H9 (cell line): ENCODE data around the gene PDIA4. TPM values are rescaled to one million over a fixed set of nuclear protein-coding genes. Genes with fewer than 3 reads are reported as not detected.

Experiments
- DNase-seq: peaks from one replicate; pipeline ENCODE4 v3.0.0-alpha.2; 2017
- H2AFZ ChIP-seq: one replicate; pipeline ENCODE4 v1.6.1; 2013; ENCODE audit warnings: mild to moderate bottlenecking, low read length, control low read depth, moderate library complexity
- H2AK5ac ChIP-seq: 2 replicates; pipeline ENCODE4 v1.6.1; 2013; ENCODE audit warnings: low read length, control low read depth, mixed read lengths; ENCODE audit not compliant: insufficient read length
- H2BK120ac ChIP-seq: one replicate; pipeline ENCODE4 v1.6.1; 2013; ENCODE audit warnings: low read depth, mild to moderate bottlenecking, low read length, control low read depth, inconsistent platforms; ENCODE audit not compliant: poor library complexity, severe bottlenecking
- H2BK12ac ChIP-seq: 2 replicates; pipeline ENCODE4 v1.6.1; 2013; ENCODE audit warnings: low read length, control low read depth, mixed read lengths, low read depth; ENCODE audit not compliant: insufficient read length
- H2BK15ac ChIP-seq: 2 replicates; pipeline ENCODE4 v1.6.1; 2013; ENCODE audit warnings: low read depth, low read length, control low read depth
- H2BK20ac ChIP-seq: one replicate; pipeline ENCODE4 v1.6.1; 2013; ENCODE audit warnings: low read depth, mild to moderate bottlenecking, low read length, control low read depth, inconsistent platforms; ENCODE audit not compliant: poor library complexity, severe bottlenecking
- H2BK5ac ChIP-seq: 2 replicates; pipeline ENCODE4 v1.6.1; 2013; ENCODE audit warnings: low read length, control low read depth, mixed read lengths; ENCODE audit not compliant: insufficient read length
- H3K14ac ChIP-seq: 2 replicates; pipeline ENCODE4 v1.6.1; 2013; ENCODE audit warnings: low read length, control low read depth; ENCODE audit not compliant: insufficient read depth
- H3K18ac ChIP-seq: 2 replicates; pipeline ENCODE4 v1.6.1; 2013; ENCODE audit warnings: low read depth, mild to moderate bottlenecking, mixed read lengths, low read length, control low read depth; ENCODE audit not compliant: insufficient read length
- H3K23ac ChIP-seq: 2 replicates; pipeline ENCODE4 v1.6.1; 2013; ENCODE audit warnings: low read length, control low read depth, mixed read lengths, low read depth; ENCODE audit not compliant: insufficient read length
- H3K23me2 ChIP-seq: 2 replicates; pipeline ENCODE4 v1.6.1; 2013; ENCODE audit warnings: low read depth, mild to moderate bottlenecking, mixed read lengths, low read length, control low read depth; ENCODE audit not compliant: insufficient read length, poor library complexity, severe bottlenecking
- H3K27ac ChIP-seq: 2 replicates; pipeline ENCODE4 v1.5.1; 2013; ENCODE audit warnings: low read length, control low read depth, mixed read lengths, low read depth; ENCODE audit not compliant: insufficient read length
- H3K27me3 ChIP-seq: 2 replicates; pipeline ENCODE4 v1.6.1; 2013; ENCODE audit warnings: low read length, control low read depth, inconsistent platforms; ENCODE audit not compliant: insufficient read depth
- H3K4ac ChIP-seq: 2 replicates; pipeline ENCODE4 v1.6.1; 2013; ENCODE audit warnings: low read depth, mild to moderate bottlenecking, control low read depth, inconsistent platforms, low read length, moderate library complexity
- H3K4me1 ChIP-seq: 2 replicates; pipeline ENCODE4 v1.6.1; 2013; ENCODE audit warnings: low read length, control low read depth, inconsistent platforms; ENCODE audit not compliant: insufficient read depth
- H3K4me2 ChIP-seq: 2 replicates; pipeline ENCODE4 v1.6.1; 2013; ENCODE audit warnings: low read length, control low read depth, mixed read lengths; ENCODE audit not compliant: insufficient read length, insufficient read depth
- H3K56ac ChIP-seq: 2 replicates; pipeline ENCODE4 v1.6.1; 2013; ENCODE audit warnings: low read depth, mild to moderate bottlenecking, mixed read lengths, low read length, control low read depth; ENCODE audit not compliant: insufficient read length
- H3K79me1 ChIP-seq: 2 replicates; pipeline ENCODE4 v1.6.1; 2013; ENCODE audit warnings: low read depth, mild to moderate bottlenecking, moderate library complexity, low read length, control low read depth, inconsistent platforms; ENCODE audit not compliant: insufficient read depth, poor library complexity, severe bottlenecking
- H3K79me2 ChIP-seq: 2 replicates; pipeline ENCODE4 v1.6.1; 2013; ENCODE audit warnings: low read length, control low read depth, inconsistent platforms; ENCODE audit not compliant: insufficient read depth
- H3K9ac ChIP-seq: 2 replicates; pipeline ENCODE4 v1.6.1; 2013; ENCODE audit warnings: low read length, control low read depth, mixed read lengths; ENCODE audit not compliant: insufficient read length; ENCODE audit errors: extremely low read depth
- H3K9me3 ChIP-seq: one replicate; pipeline ENCODE4 v1.6.1; 2013; ENCODE audit warnings: low read depth, low read length, inconsistent platforms; ENCODE audit not compliant: control insufficient read depth
- H3T11ph ChIP-seq: one replicate; pipeline ENCODE4 v1.6.1; 2013; ENCODE audit warnings: mild to moderate bottlenecking, low read length, control low read depth, inconsistent platforms
- H4K20me1 ChIP-seq: one replicate; pipeline ENCODE4 v1.6.1; 2013; ENCODE audit not compliant: control insufficient read depth, insufficient read length, insufficient read depth
- H4K5ac ChIP-seq: 2 replicates; pipeline ENCODE4 v1.6.1; 2013; ENCODE audit warnings: low read depth, mild to moderate bottlenecking, mixed read lengths, low read length, control low read depth; ENCODE audit not compliant: insufficient read length
- H4K8ac ChIP-seq: replicated peaks from 2 replicates; pipeline ENCODE4 v1.6.1; 2013; ENCODE audit warnings: low read length, control low read depth, mixed read lengths, low read depth; ENCODE audit not compliant: insufficient read length
- H4K91ac ChIP-seq: 2 replicates; pipeline ENCODE4 v1.6.1; 2013; ENCODE audit warnings: low read depth, mild to moderate bottlenecking, moderate library complexity, mixed read lengths, low read length, control low read depth; ENCODE audit not compliant: insufficient read length
- H3K27ac Mint-ChIP-seq, 3 experiments: 2 replicates in 2 of 3; 3 replicates in 1 of 3; pipeline ENCODE4 v1.8.0; 2020 to 2021; ENCODE audit warnings: mixed read lengths in 3 of 3, mild to moderate bottlenecking in 1 of 3, moderate library complexity in 1 of 3
- H3K27me3 Mint-ChIP-seq: 2 replicates; pipeline ENCODE4 v1.8.0; 2021; ENCODE audit warnings: low read depth, mild to moderate bottlenecking, moderate library complexity, mixed read lengths
- H3K36me3 Mint-ChIP-seq, 3 experiments: 2 replicates in 2 of 3; 3 replicates in 1 of 3; pipeline ENCODE4 v1.8.0; 2020 to 2021; ENCODE audit warnings: low read depth in 3 of 3, mixed read lengths in 3 of 3; ENCODE audit not compliant: insufficient read depth in 1 of 3
- H3K4me1 Mint-ChIP-seq, 2 experiments: 2 replicates each; pipeline ENCODE4 v1.8.0; 2020; ENCODE audit warnings: mixed read lengths in 2 of 2
- H3K4me3 Mint-ChIP-seq, 2 experiments: 2 replicates in 1 of 2; 3 replicates in 1 of 2; pipeline ENCODE4 v1.8.0; 2020 to 2021; ENCODE audit warnings: mild to moderate bottlenecking in 2 of 2, mixed read lengths in 2 of 2, moderate library complexity in 1 of 2
- H3K9me3 Mint-ChIP-seq, 2 experiments: 2 replicates in 1 of 2; 3 replicates in 1 of 2; pipeline ENCODE4 v1.8.0; 2020; ENCODE audit warnings: mild to moderate bottlenecking in 2 of 2, mixed read lengths in 2 of 2, moderate library complexity in 1 of 2
- CTCF ChIP-seq: fragments of 200-600 bp; sonication (generic); conservative IDR thresholded peaks from 3 replicates; pipeline ENCODE4 v1.8.0; 2021; ENCODE audit warnings: antibody characterized with exemption, mild to moderate bottlenecking
- WGBS: extraction: QIAGEN DNeasy Blood & Tissue Kit; methylation state at CpG from one replicate; pipeline ENCODE4 v1.1.7; 2013; ENCODE audit warnings: missing lambda C conversion rate, low lambda C conversion rate, mixed read lengths; ENCODE audit not compliant: insufficient read length; ENCODE audit errors: extremely low coverage; 5-methylcytosine and 5-hydroxymethylcytosine counted together
- total RNA-seq: library from RNA; stranded (reverse); gene quantifications from 2 replicates; pipeline ENCODE4 v1.2.1, GENCODE V29; 2021

Gene PDIA4
- total RNA-seq, 1 experiment from 2014 or later: 217 TPM

- DNase-seq: no peak
- Histone ChIP-seq H3K27ac (no peak overlapping the region), H2AK5ac (no peak overlapping the region), H3K79me2 (peaks cover 9% of the 10 kb centered on the region; the same call in 1 of the 2 replicates), H3K56ac (no peak overlapping the region), H3K27me3 (no peaks in the 10 kb centered on the region), H2BK20ac (no peak overlapping the region), H2BK5ac (no peak overlapping the region), H3K9ac (no peak overlapping the region), H3K4ac (no peak overlapping the region), H3T11ph (no peak overlapping the region), H3K4me2 (no peak overlapping the region), H3K23ac (no peak overlapping the region), H3K79me1 (peaks cover 2% of the 10 kb centered on the region), H4K20me1 (no peaks in the 10 kb centered on the region), H2BK120ac (no peak overlapping the region), H4K5ac (no peak overlapping the region), H3K9me3 (no peaks in the 10 kb centered on the region), H2AFZ (no peak overlapping the region), H2BK12ac (no peak overlapping the region), H3K18ac (no peak overlapping the region), H3K14ac (no peak overlapping the region), H3K4me1 (no peaks in the 10 kb centered on the region; the same call in 1 of the 2 replicates), H2BK15ac (no peak overlapping the region), H4K8ac (no peak overlapping the region), H4K91ac (no peak overlapping the region), H3K23me2 (no peaks in the 10 kb centered on the region)
- Mint-ChIP-seq H3K9me3 (no peaks in the 10 kb centered on the region), H3K36me3 (peaks cover 35 to 55% (median 48%) of the 10 kb centered on the region in 3 experiments), H3K27ac (peak overlapping the region; percentile 64 to 81 (median 71); a peak in 5 of 7 replicates), H3K4me3 (no peak overlapping the region), H3K4me1 (peaks cover 28 to 30% of the 10 kb centered on the region in 2 experiments), H3K27me3 (no peaks in the 10 kb centered on the region)
- no CpG with 5 or more reads among the region's 11 CpGs for WGBS
- no peak for TF ChIP-seq CTCF
Observed at GRCh38 chr7:149020483-149020882, 7.8 kb downstream of the PDIA4 start.
